CD4-positive, alpha-beta T cell (primary cell): Measurements from ENCODE around the gene RPL7L1. TPM values are rescaled to one million over a fixed set of nuclear protein-coding genes. Genes with fewer than 3 reads are reported as not detected.
A peak's percentile ranks its signal among the peaks of the same experiment; 100 is the strongest.

Experiments
- ATAC-seq: fragments of 200-7000 bp; cut with Tn5 transposase; one replicate; pipeline ENCODE4 v1.10.0; 2022; ENCODE audit warnings: mild to moderate bottlenecking; ENCODE audit not compliant: poor library complexity
- CTCF ChIA-PET: fragments of 350-600 bp; sonication (Branson Sonifier 250); formaldehyde crosslinking; loops from one replicate; lab custom pipeline; 2021; ENCODE audit warnings: antibody characterized with exemption, inconsistent platforms; lab: Charles Lee
- POLR2A ChIA-PET: fragments of 350-600 bp; sonication (Branson Sonifier 250); formaldehyde crosslinking; loops from one replicate; lab custom pipeline; 2021; ENCODE audit warnings: antibody characterized with exemption, inconsistent platforms; lab: Charles Lee
- DNase-seq, 14 experiments: peaks; one replicate each; pipeline ENCODE4 v3.0.0-alpha.2; 2013 to 2020; ENCODE audit warnings: mixed read lengths in 2 of 14
- H3K27ac ChIP-seq, 2 donors: one replicate each; pipeline versions ENCODE4 v1.5.1 to v1.7.0; 2013; ENCODE audit warnings: low read length in 2 of 2, low read depth in 1 of 2, mild to moderate bottlenecking in 1 of 2
- H3K27me3 ChIP-seq, 2 experiments: 1 replicate in 1 of 2; 2 replicates in 1 of 2; pipeline versions ENCODE4 v1.6.1 to v1.7.0; 2013; ENCODE audit warnings: low read length in 2 of 2, control low read depth in 1 of 2, mild to moderate bottlenecking in 1 of 2, moderate library complexity in 1 of 2; ENCODE audit not compliant: insufficient read depth in 2 of 2, control insufficient read depth in 1 of 2
- H3K36me3 ChIP-seq: one replicate; pipeline ENCODE4 v1.6.1; 2013; ENCODE audit warnings: low read length, control low read depth; ENCODE audit not compliant: insufficient read depth
- H3K4me1 ChIP-seq: one replicate; pipeline ENCODE4 v1.6.1; 2013; ENCODE audit warnings: low read length, control low read depth; ENCODE audit not compliant: insufficient read depth
- H3K4me3 ChIP-seq: one replicate; pipeline ENCODE4 v1.5.1; 2013; ENCODE audit warnings: mild to moderate bottlenecking, low read length, moderate library complexity
- H3K9me3 ChIP-seq, 2 experiments: 1 replicate in 1 of 2; 2 replicates in 1 of 2; pipeline versions ENCODE4 v1.6.1 to v1.7.0; 2013; ENCODE audit warnings: low read length in 2 of 2, mild to moderate bottlenecking in 2 of 2, control low read depth in 1 of 2, moderate library complexity in 1 of 2; ENCODE audit not compliant: control insufficient read depth in 1 of 2, insufficient read depth in 1 of 2
- H3K27ac Mint-ChIP-seq: one replicate; pipeline ENCODE4 v1.8.0; 2020; ENCODE audit warnings: mixed read lengths
- H3K27me3 Mint-ChIP-seq: one replicate; pipeline ENCODE4 v1.8.0; 2021; ENCODE audit warnings: mixed read lengths
- H3K36me3 Mint-ChIP-seq: one replicate; pipeline ENCODE4 v1.8.0; 2021; ENCODE audit warnings: low read depth, mixed read lengths
- H3K4me1 Mint-ChIP-seq: one replicate; pipeline ENCODE4 v1.8.0; 2021; ENCODE audit warnings: low read depth, mixed read lengths
- H3K4me3 Mint-ChIP-seq: one replicate; pipeline ENCODE4 v1.8.0; 2020; ENCODE audit warnings: mild to moderate bottlenecking, mixed read lengths
- H3K9me3 Mint-ChIP-seq: one replicate; pipeline ENCODE4 v1.8.0; 2020; ENCODE audit warnings: mixed read lengths
- CTCF ChIP-seq: fragments of 200-600 bp; IDR thresholded peaks from one replicate; pipeline ENCODE4 v1.8.0; 2022; ENCODE audit warnings: antibody characterized with exemption, mild to moderate bottlenecking
- intact Hi-C, 2 experiments: fragments of 100-400 bp; cut with DNase I in 1 of 2; cut with micrococcal nuclease in 1 of 2; formaldehyde crosslinking; loops; one replicate each; pipeline versions ENCODE4 v1.15.1 to v1.9.0; 2023 to 2025; cut with DNase I, micrococcal nuclease
- total RNA-seq, 174 experiments: library from RNA in 2 of 174; stranded (reverse) in 2 of 174; gene quantifications; one replicate each; pipeline ENCODE4 v1.2.3 and lab custom pipeline; 2021 to 2026

Gene RPL7L1
- total RNA-seq, 2 experiments from 2014 or later = 76.1 TPM

- Histone ChIP-seq H3K4me1 (peaks cover 5% of the 10 kb centered on the region), H3K36me3 (no peaks in the 10 kb centered on the region), H3K4me3 (no peak overlapping the region), H3K9me3 (no peaks in the 10 kb centered on the region), H3K27me3 (no peaks in the 10 kb centered on the region), H3K27ac (no peak overlapping the region)
- no peak for TF ChIP-seq CTCF
- DNase-seq = no peak
- no peak for ATAC-seq
- H3K27ac Mint-ChIP-seq = no peak overlapping the region
- H3K9me3 Mint-ChIP-seq = no peaks in the 10 kb centered on the region
- POLR2A ChIA-PET = interaction anchor here (1.6 kb wide), 1 partner anchor 235 kb away, joined by 3 read pairs; no protein-coding TSS in a partner anchor
- H3K4me1 Mint-ChIP-seq = peaks cover 6% of the 10 kb centered on the region
- intact Hi-C loops = loop anchor here (5.0 to 10.0 kb wide), 3 partner anchors 169 to 1111 kb away; partner anchors contain the start of genes PRICKLE4 (in 1 of the 2), TOMM6 (in 1 of the 2) and UBR2 (in 1 of the 2)
- no peak overlapping the region for H3K4me3 Mint-ChIP-seq
- H3K27me3 Mint-ChIP-seq = no peaks in the 10 kb centered on the region
- H3K36me3 Mint-ChIP-seq = no peaks in the 10 kb centered on the region
- CTCF ChIA-PET = interaction anchor here (1.6 kb wide), 1 partner anchor 235 kb away, joined by 4 read pairs; no protein-coding TSS in a partner anchor
Observed at GRCh38 chr6:42896178-42896719, 16.8 kb downstream of the RPL7L1 start.

GRCh38 chr6:42898891-42899361, 19.5 kb downstream of the RPL7L1 start:
- CTCF ChIA-PET = interaction anchor here (0.6 to 1.2 kb wide), 4 partner anchors 19 to 1137 kb away, joined by 3 to 4 read pairs (median 4); partner anchors contain the start of gene RPL7L1
- Histone ChIP-seq H3K36me3 (no peaks in the 10 kb centered on the region), H3K4me3 (no peak overlapping the region), H3K27ac (no peak overlapping the region), H3K27me3 (no peaks in the 10 kb centered on the region), H3K4me1 (peaks cover 7% of the 10 kb centered on the region), H3K9me3 (no peaks in the 10 kb centered on the region)
- H3K36me3 Mint-ChIP-seq = no peaks in the 10 kb centered on the region
- TF ChIP-seq CTCF = peak; percentile 90
- H3K27ac Mint-ChIP-seq = no peak overlapping the region
- H3K4me1 Mint-ChIP-seq = peaks cover 11% of the 10 kb centered on the region
- no peak overlapping the region for H3K4me3 Mint-ChIP-seq
- DNase-seq (peak; percentile 47 to 85 (median 64)), ATAC-seq (peak; percentile 40)
- intact Hi-C loops = loop anchor here (1.0 to 10.0 kb wide), 5 partner anchors 172 to 1114 kb away; partner anchors contain the start of genes PRICKLE4 (in 1 of the 2), TOMM6 (in 1 of the 2) and UBR2 (in 1 of the 2)
- H3K27me3 Mint-ChIP-seq = no peaks in the 10 kb centered on the region
- H3K9me3 Mint-ChIP-seq = no peaks in the 10 kb centered on the region
- POLR2A ChIA-PET = interaction anchor here (1.0 kb wide), 1 partner anchor 20 kb away, joined by 4 read pairs; the partner anchor contains the start of gene RPL7L1

GRCh38 chr6:42899871-42900270, 20.5 kb downstream of the RPL7L1 start:
- intact Hi-C loops = loop anchor here (1.0 to 10.0 kb wide), 9 partner anchors 112 to 1115 kb away; partner anchors contain the start of genes KLHDC3 (in 1 of the 2), MEA1 (in 1 of the 2), PRICKLE4 (in 1 of the 2) and TOMM6 (in 1 of the 2)
- Histone ChIP-seq H3K4me1 (peaks cover 7% of the 10 kb centered on the region), H3K27me3 (no peaks in the 10 kb centered on the region), H3K9me3 (no peaks in the 10 kb centered on the region), H3K27ac (no peak overlapping the region), H3K4me3 (no peak overlapping the region), H3K36me3 (no peaks in the 10 kb centered on the region)
- DNase-seq (no peak), ATAC-seq (no peak)
- Mint-ChIP-seq H3K27ac (no peak overlapping the region), H3K36me3 (no peaks in the 10 kb centered on the region), H3K9me3 (no peaks in the 10 kb centered on the region), H3K4me3 (no peak overlapping the region), H3K4me1 (peaks cover 11% of the 10 kb centered on the region), H3K27me3 (no peaks in the 10 kb centered on the region)
- POLR2A ChIA-PET = no interaction called here
- no peak for TF ChIP-seq CTCF
- CTCF ChIA-PET = interaction anchor here (1.2 to 2.3 kb wide), 2 partner anchors 20 to 238 kb away, joined by 3 to 10 read pairs; partner anchors contain the start of gene RPL7L1
